LHCN-M2 (cell line): ENCODE measurements around the gene STAB1. TPM values are rescaled to one million over a fixed set of nuclear protein-coding genes. Genes with fewer than 3 reads are reported as not detected.

Experiments
- DNase-seq: peaks from one replicate; pipeline ENCODE4 v3.0.0-alpha.2; 2012; ENCODE audit warnings: low read depth
- total RNA-seq: library from RNA; depleted of rRNA; stranded (reverse); fragments of >200 nt; gene quantifications from 2 replicates; pipeline ENCODE4 v1.2.3, GENCODE V29; 2014

Gene STAB1
- total RNA-seq, 1 experiment from 2014 or later: under 0.01 TPM

- no peak for DNase-seq
These were observed 37.9 kb downstream of the STAB1 start for GRCh38 chr3:52532838-52533622.

GRCh38 chr3:52533623-52534280 lies 38.6 kb downstream of the STAB1 start, which contains the start of gene NT5DC2:
NT5DC2 (minus strand) TSS chr3:52533857; CDS start chr3:52533737, 120 bp downstream.
- peak; percentile 63 for DNase-seq

- no peak for DNase-seq
These were observed 39.4 kb downstream of the STAB1 start for GRCh38 chr3:52534281-52535183.

GRCh38 chr3:52535411-52536111 lies 40.4 kb downstream of the STAB1 start:
- no peak for DNase-seq

- no peak for DNase-seq
These were observed 40.9 kb downstream of the STAB1 start for GRCh38 chr3:52536112-52536368.

- peak; percentile 98 for DNase-seq
These were observed 41.4 kb downstream of the STAB1 start, which contains the start of gene UQCC5 for GRCh38 chr3:52536369-52537164. UQCC5 (plus strand) TSS chr3:52536605; CDS start chr3:52536756, 151 bp downstream.

- DNase-seq: no peak
These were observed 42.1 kb downstream of the STAB1 start for GRCh38 chr3:52537165-52537620.

GRCh38 chr3:52537726-52538421 lies 42.7 kb downstream of the STAB1 start:
- DNase-seq: no peak

- no peak for DNase-seq
These were observed 44.0 kb downstream of the STAB1 start for GRCh38 chr3:52539010-52539653.

- DNase-seq: no peak
These were observed 45.9 kb downstream of the STAB1 start for GRCh38 chr3:52541050-52541449.

GRCh38 chr3:52544937-52545336 lies 49.8 kb downstream of the STAB1 start:
- no peak for DNase-seq

GRCh38 chr3:52546111-52546901 lies 51.2 kb downstream of the STAB1 start:
- DNase-seq: no peak

- DNase-seq: no peak
These were observed 52.0 kb downstream of the STAB1 start for GRCh38 chr3:52547143-52547542.

GRCh38 chr3:52551118-52551517 lies 56.0 kb downstream of the STAB1 start:
- DNase-seq: no peak

- no peak for DNase-seq
These were observed 57.0 kb downstream of the STAB1 start for GRCh38 chr3:52552089-52552488.

- no peak for DNase-seq
These were observed 59.1 kb downstream of the STAB1 start for GRCh38 chr3:52554026-52554755.

- DNase-seq: no peak
These were observed 59.9 kb downstream of the STAB1 start for GRCh38 chr3:52555056-52555455.
